Left lung (tissue), 10 donors: Measurements from ENCODE around the gene YEATS4. TPM values are rescaled to one million over a fixed set of nuclear protein-coding genes. Genes with fewer than 3 reads are reported as not detected.

ENCODE experiments used
- ATAC-seq: fragments of 200-7000 bp; cut with Tn5 transposase; one replicate; pipeline ENCODE4 v1.9.1; 2020; ENCODE audit warnings: moderate library complexity
- DNase-seq, 4 donors: peaks; one replicate each; pipeline ENCODE4 v3.0.0-alpha.2; 2013 to 2020
- H3K27ac ChIP-seq, 2 donors: fragments of 200-600 bp; sonication (generic) in 1 of 2; one replicate each; pipeline versions ENCODE4 v1.5.0 to v1.8.0; 2020 to 2021
- H3K27me3 ChIP-seq, 2 donors: fragments of 200-600 bp; sonication (generic) in 1 of 2; one replicate each; pipeline versions ENCODE4 v1.5.0 to v1.8.0; 2020 to 2021
- H3K36me3 ChIP-seq, 2 donors: fragments of 200-600 bp; sonication (generic) in 1 of 2; one replicate each; pipeline versions ENCODE4 v1.5.0 to v1.8.0; 2020 to 2021
- H3K4me1 ChIP-seq, 2 donors: fragments of 200-600 bp; one replicate each; pipeline ENCODE4 v1.8.0; 2021
- H3K4me3 ChIP-seq, 2 donors: fragments of 200-600 bp; sonication (generic) in 1 of 2; one replicate each; pipeline versions ENCODE4 v1.5.0 to v1.8.0; 2020 to 2021; ENCODE audit warnings: mild to moderate bottlenecking in 1 of 2
- H3K9me3 ChIP-seq, 2 donors: fragments of 200-600 bp; sonication (generic) in 1 of 2; one replicate each; pipeline versions ENCODE4 v1.5.0 to v1.8.0; 2020 to 2021
- intact Hi-C, 2 donors: fragments of 100-400 bp; cut with DNase I; formaldehyde crosslinking; loops; one replicate each; pipeline versions ENCODE4 v1.11.2 to v1.14.2; 2022
- polyA plus RNA-seq, 6 donors: library from polyadenylated mRNA; unstranded; fragments of 120-200 nt; gene quantifications; one replicate each; pipeline ENCODE4 v1.2.1, GENCODE V29; 2013; ENCODE audit not compliant: insufficient read length in 6 of 6
- total RNA-seq, 2 donors: library from RNA; stranded (reverse); fragmentation: NEBNext Ultra II Directional; extraction: Animal tissue kit (Norgen Biotek cat#: 25700); gene quantifications; one replicate each; pipeline ENCODE4 v1.2.1, GENCODE V29; 2021
- TF ChIP-seq, protein P1 (sequence below), 2 donors: fragments of 200-600 bp; sonication (generic) in 1 of 2; IDR thresholded peaks; one replicate each; pipeline versions ENCODE4 v1.5.0 to v1.8.0; 2021; ENCODE audit warnings: antibody characterized with exemption in 2 of 2
- donor health status: DM: no; HTN: yes; CAD: no.
- donor health status: DM: no; HTN: no; CAD: no.

Gene YEATS4
- total and polyA plus RNA-seq, 8 donors = 10.1 to 24.4 (median 21.7) TPM

DNA sequence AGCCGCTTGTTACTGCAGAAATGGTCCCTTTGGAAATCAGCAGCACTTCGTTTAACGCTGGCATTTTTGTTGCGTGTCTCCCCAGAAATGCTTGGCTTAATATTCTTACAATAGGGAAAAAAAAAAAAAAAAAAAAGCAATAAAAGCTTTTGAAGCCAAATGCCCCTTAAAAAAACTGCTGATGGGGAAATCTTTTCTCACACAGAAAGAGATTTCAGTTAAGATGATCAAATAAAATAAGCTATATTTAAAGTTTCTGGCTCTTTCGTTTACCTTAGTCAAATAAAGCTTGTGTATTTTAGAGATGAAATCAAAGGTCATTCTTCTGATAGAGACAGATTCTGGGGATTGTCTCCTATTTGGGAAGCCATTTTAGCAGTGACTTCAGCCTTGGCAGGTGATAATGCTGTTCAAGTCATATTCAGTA, 58.2 kb downstream of the YEATS4 start:
- Histone ChIP-seq H3K4me3 (no peak overlapping the region), H3K9me3 (no peaks in the 10 kb centered on the region), H3K36me3 (no peaks in the 10 kb centered on the region), H3K27ac (no peak overlapping the region), H3K27me3 (no peaks in the 10 kb centered on the region), H3K4me1 (peaks cover 0 to 7% of the 10 kb centered on the region in 2 donors)
- ATAC-seq (no peak), DNase-seq (no peak)
- TF ChIP-seq, protein P1, sequence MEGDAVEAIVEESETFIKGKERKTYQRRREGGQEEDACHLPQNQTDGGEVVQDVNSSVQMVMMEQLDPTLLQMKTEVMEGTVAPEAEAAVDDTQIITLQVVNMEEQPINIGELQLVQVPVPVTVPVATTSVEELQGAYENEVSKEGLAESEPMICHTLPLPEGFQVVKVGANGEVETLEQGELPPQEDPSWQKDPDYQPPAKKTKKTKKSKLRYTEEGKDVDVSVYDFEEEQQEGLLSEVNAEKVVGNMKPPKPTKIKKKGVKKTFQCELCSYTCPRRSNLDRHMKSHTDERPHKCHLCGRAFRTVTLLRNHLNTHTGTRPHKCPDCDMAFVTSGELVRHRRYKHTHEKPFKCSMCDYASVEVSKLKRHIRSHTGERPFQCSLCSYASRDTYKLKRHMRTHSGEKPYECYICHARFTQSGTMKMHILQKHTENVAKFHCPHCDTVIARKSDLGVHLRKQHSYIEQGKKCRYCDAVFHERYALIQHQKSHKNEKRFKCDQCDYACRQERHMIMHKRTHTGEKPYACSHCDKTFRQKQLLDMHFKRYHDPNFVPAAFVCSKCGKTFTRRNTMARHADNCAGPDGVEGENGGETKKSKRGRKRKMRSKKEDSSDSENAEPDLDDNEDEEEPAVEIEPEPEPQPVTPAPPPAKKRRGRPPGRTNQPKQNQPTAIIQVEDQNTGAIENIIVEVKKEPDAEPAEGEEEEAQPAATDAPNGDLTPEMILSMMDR (IDR thresholded peaks at IDR 0.05) = no peak
- intact Hi-C loops = no loop called here

GRCh38 chr12:69419701-69420100, 60.2 kb downstream of the YEATS4 start:
- no peak overlapping the region for H3K4me3 ChIP-seq
- ATAC-seq = no peak
- H3K4me1 ChIP-seq = peaks cover 0 to 7% of the 10 kb centered on the region in 2 donors
- H3K36me3 ChIP-seq = no peaks in the 10 kb centered on the region
- no peaks in the 10 kb centered on the region for H3K27me3 ChIP-seq
- no peaks in the 10 kb centered on the region for H3K9me3 ChIP-seq
- no peak overlapping the region for H3K27ac ChIP-seq
- TF ChIP-seq, protein P1 (IDR thresholded peaks at IDR 0.05) = no peak
- intact Hi-C loops = no loop called here
- no peak for DNase-seq

DNA sequence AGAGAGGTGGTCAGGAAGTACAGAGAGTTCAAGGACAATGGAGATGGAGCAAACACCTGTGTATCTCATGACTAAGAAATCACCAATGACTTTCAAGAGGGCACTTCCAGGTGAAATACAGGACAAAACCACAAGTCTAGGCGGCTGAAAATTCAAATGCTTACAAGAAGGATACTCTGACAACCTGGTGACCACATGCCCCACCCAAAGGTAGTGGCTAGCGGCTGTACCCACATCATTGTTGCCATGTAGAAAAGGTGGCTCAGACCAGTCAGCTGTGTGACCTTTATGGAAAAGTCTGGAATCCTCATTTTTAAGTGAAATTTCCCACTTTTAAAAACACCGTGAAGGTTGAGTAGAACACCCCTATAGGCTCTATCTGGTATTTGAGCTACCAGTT, 62.0 kb downstream of the YEATS4 start:
- intact Hi-C loops = no loop called here

DNA sequence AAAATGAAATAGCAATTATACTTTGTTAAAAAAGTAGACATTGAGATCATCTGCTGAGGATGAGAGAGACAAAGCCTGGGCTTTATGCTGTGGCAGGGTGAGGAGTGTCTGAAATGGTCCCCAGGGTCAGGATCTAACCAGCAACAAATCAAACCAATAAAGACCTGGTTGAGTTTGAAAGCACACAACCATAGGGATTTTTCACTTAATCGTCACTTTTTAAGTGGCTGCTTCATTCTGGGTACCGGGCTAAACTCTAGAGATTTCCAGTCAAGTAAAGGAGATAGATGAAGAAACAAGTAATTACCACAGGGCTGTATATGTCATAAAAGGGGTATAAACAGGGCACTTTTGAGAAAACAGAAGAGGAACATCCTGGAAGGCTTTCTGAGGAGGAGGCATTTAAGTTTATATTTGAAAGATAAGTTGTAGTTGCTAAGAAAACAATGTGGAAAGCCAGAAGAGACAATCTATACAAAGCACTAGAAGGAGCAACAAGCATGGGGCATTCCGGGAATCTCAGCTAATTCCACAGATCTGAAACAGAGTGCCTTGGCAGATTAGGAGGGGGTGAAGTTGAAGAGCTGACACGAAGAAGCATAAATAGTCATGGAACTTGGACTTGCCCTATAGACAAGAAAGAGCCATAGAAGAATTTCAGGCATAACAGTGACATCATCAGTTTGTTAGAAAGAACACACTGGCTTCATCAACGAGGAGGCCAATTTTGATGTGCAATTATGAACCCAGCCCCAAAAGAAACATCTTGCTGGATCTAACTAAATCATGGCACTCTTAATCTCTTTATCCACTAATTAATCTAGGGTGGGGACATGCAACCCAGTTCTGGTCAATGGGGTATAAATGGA, 63.7 kb downstream of the YEATS4 start:
- no peak for ATAC-seq
- no peaks in the 10 kb centered on the region for H3K36me3 ChIP-seq
- H3K4me1 ChIP-seq = no peaks in the 10 kb centered on the region
- intact Hi-C loops = no loop called here
- TF ChIP-seq, protein P1 (IDR thresholded peaks at IDR 0.05) = no peak
- H3K4me3 ChIP-seq = no peak overlapping the region
- no peaks in the 10 kb centered on the region for H3K27me3 ChIP-seq
- no peak overlapping the region for H3K27ac ChIP-seq
- no peaks in the 10 kb centered on the region for H3K9me3 ChIP-seq
- no peak for DNase-seq

More for the DNA sequence above, 62.0 kb downstream of the YEATS4 start:
- H3K4me1 ChIP-seq = no peaks in the 10 kb centered on the region
- no peaks in the 10 kb centered on the region for H3K36me3 ChIP-seq
- H3K27ac ChIP-seq = no peak overlapping the region
- H3K4me3 ChIP-seq = no peak overlapping the region
- no peaks in the 10 kb centered on the region for H3K27me3 ChIP-seq
- ATAC-seq = peak; percentile 73
- H3K9me3 ChIP-seq = no peaks in the 10 kb centered on the region
- DNase-seq = no peak
- TF ChIP-seq, protein P1 (IDR thresholded peaks at IDR 0.05) = no peak

DNA sequence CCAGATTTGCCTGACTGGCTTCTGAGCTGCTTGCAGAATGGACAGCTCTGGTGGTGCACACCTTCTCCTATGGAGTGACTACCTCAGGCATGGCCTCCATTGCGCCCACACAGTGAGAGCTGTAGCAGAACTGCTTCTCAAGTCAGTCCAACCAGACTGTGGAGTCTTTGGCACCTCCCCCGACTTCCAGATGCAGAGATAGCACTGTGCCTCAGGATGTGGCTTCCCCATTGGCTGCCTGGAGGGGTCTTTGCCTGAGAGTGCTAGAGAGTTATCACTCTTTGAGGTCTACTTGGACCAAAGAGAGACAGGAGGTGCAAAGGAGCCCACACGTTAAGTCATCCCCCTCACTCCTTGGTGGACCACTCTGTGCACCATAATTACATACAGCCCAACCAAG, 65.9 kb downstream of the YEATS4 start:
- H3K27ac ChIP-seq = no peak overlapping the region
- no peak overlapping the region for H3K4me3 ChIP-seq
- H3K9me3 ChIP-seq = no peaks in the 10 kb centered on the region
- DNase-seq = no peak
- no peaks in the 10 kb centered on the region for H3K4me1 ChIP-seq
- TF ChIP-seq, protein P1 (IDR thresholded peaks at IDR 0.05) = no peak
- no peaks in the 10 kb centered on the region for H3K36me3 ChIP-seq
- ATAC-seq = no peak
- intact Hi-C loops = no loop called here
- no peaks in the 10 kb centered on the region for H3K27me3 ChIP-seq
